Measurements from ENCODE around the gene PCDHGB4. TPM values are rescaled to one million over a fixed set of nuclear protein-coding genes. Genes with fewer than 3 reads are reported as not detected.
"Not testable (repeated sequence)": the region's sequence is repeated elsewhere in the genome, so short reads cannot be mapped to it uniquely, and the experiment has no call there.

The PCDHGB4 gene
- total RNA-seq, 1 donor from 2014 or later: 13.0 TPM

- H3K27ac Mint-ChIP-seq: no peak overlapping the region
- H3K4me1 Mint-ChIP-seq (ENCODE audit: unreplicated experiment): no peaks in the 10 kb centered on the region
- H3K36me3 Mint-ChIP-seq: no peaks in the 10 kb centered on the region
- DNase-seq (ENCODE audit: extremely low spot score, unreplicated experiment): no peak
- peak; percentile 4 for TF ChIP-seq CTCF (conservative IDR thresholded peaks at IDR 0.05)
- peak overlapping the region; percentile 84 for H3K4me3 Mint-ChIP-seq
- H3K27me3 Mint-ChIP-seq: no peaks in the 10 kb centered on the region
- peaks cover 14% of the 10 kb centered on the region for H3K9me3 Mint-ChIP-seq
Measured at GRCh38 chr5:141343953-141344463, 43.5 kb upstream of the PCDHGB4 start.

- Mint-ChIP-seq H3K4me3 (no peak overlapping the region), H3K9me3 (peaks cover 20% of the 10 kb centered on the region), H3K27ac (no peak overlapping the region), H3K4me1 (ENCODE audit: unreplicated experiment) (no peaks in the 10 kb centered on the region), H3K36me3 (peaks cover 3% of the 10 kb centered on the region), H3K27me3 (no peaks in the 10 kb centered on the region)
- no peak for TF ChIP-seq CTCF (conservative IDR thresholded peaks at IDR 0.05)
- DNase-seq (ENCODE audit: extremely low spot score, unreplicated experiment): no peak
Measured at GRCh38 chr5:141345327-141345726, 42.2 kb upstream of the PCDHGB4 start.

- not testable (repeated sequence) for H3K36me3 Mint-ChIP-seq; H3K4me3 Mint-ChIP-seq; H3K27me3 Mint-ChIP-seq; DNase-seq (ENCODE audit: extremely low spot score, unreplicated experiment); H3K4me1 Mint-ChIP-seq (ENCODE audit: unreplicated experiment); H3K27ac Mint-ChIP-seq
- H3K9me3 Mint-ChIP-seq: peaks cover 21% of the 10 kb centered on the region
Measured at GRCh38 chr5:141346017-141346416, 41.5 kb upstream of the PCDHGB4 start.

- H3K36me3 Mint-ChIP-seq: peaks cover 10% of the 10 kb centered on the region
Measured at GRCh38 chr5:141349917-141350619, 37.4 kb upstream of the PCDHGB4 start, which contains the start of gene PCDHGB1. PCDHGB1 (plus strand) TSS chr5:141350099; CDS start chr5:141350261, 162 bp downstream.

GRCh38 chr5:141351591-141351990 lies 35.9 kb upstream of the PCDHGB4 start:
- H3K36me3 Mint-ChIP-seq: peaks cover 10% of the 10 kb centered on the region
- H3K9me3 Mint-ChIP-seq: peaks cover 10% of the 10 kb centered on the region
- TF ChIP-seq CTCF (conservative IDR thresholded peaks at IDR 0.05): no peak
- H3K4me1 Mint-ChIP-seq (ENCODE audit: unreplicated experiment): no peaks in the 10 kb centered on the region
- no peak overlapping the region for H3K4me3 Mint-ChIP-seq
- no peaks in the 10 kb centered on the region for H3K27me3 Mint-ChIP-seq
- no peak for DNase-seq (ENCODE audit: extremely low spot score, unreplicated experiment)
- no peak overlapping the region for H3K27ac Mint-ChIP-seq

More at GRCh38 chr5:141349917-141350619, 37.4 kb upstream of the PCDHGB4 start, which contains the start of gene PCDHGB1:
- TF ChIP-seq CTCF (conservative IDR thresholded peaks at IDR 0.05): peak; percentile 63
- H3K27me3 Mint-ChIP-seq: no peaks in the 10 kb centered on the region
- H3K4me1 Mint-ChIP-seq (ENCODE audit: unreplicated experiment): no peaks in the 10 kb centered on the region
- no peak for DNase-seq (ENCODE audit: extremely low spot score, unreplicated experiment)
- H3K4me3 Mint-ChIP-seq: peak within 1 kb of the TSS; percentile 61
- H3K27ac Mint-ChIP-seq: peak within 1 kb of the TSS; percentile 31
- peaks cover 16% of the 10 kb centered on the region for H3K9me3 Mint-ChIP-seq

- H3K9me3 Mint-ChIP-seq: peaks cover 12% of the 10 kb centered on the region
- no peak within 1 kb of the TSS for H3K4me3 Mint-ChIP-seq
- peaks cover 10% of the 10 kb centered on the region for H3K36me3 Mint-ChIP-seq
- H3K4me1 Mint-ChIP-seq (ENCODE audit: unreplicated experiment): no peaks in the 10 kb centered on the region
- peak; percentile 59 for TF ChIP-seq CTCF (conservative IDR thresholded peaks at IDR 0.05)
- no peaks in the 10 kb centered on the region for H3K27me3 Mint-ChIP-seq
- H3K27ac Mint-ChIP-seq: no peak within 1 kb of the TSS
- no peak for DNase-seq (ENCODE audit: extremely low spot score, unreplicated experiment)
Measured at GRCh38 chr5:141354900-141355469, 32.5 kb upstream of the PCDHGB4 start, which contains the start of gene PCDHGA4. PCDHGA4 (plus strand) TSS chr5:141355021; CDS start chr5:141355108, 87 bp downstream.
